Small intestine (tissue), 7 donors: ENCODE data around the gene USH1G. TPM values are rescaled to one million over a fixed set of nuclear protein-coding genes. Genes with fewer than 3 reads are reported as not detected.

Experiments
- DNase-seq, 2 donors: peaks; one replicate each; pipeline versions ENCODE4 v3.0.0 to v3.0.0-alpha.2; 2013
- FAIRE-seq: peaks from 2 replicates; lab custom pipeline; 2012; peaks lifted over from hg19 to GRCh38; lab: Jason Lieb, UNC
- H3K27ac ChIP-seq, 3 donors: one replicate each; pipeline ENCODE4 v1.5.1; 2013; ENCODE audit warnings: low read length in 2 of 3, mild to moderate bottlenecking in 2 of 3, control low read depth in 1 of 3, inconsistent platforms in 1 of 3, low read depth in 1 of 3, moderate library complexity in 1 of 3
- H3K27me3 ChIP-seq, 3 donors: one replicate each; pipeline ENCODE4 v1.6.1; 2013; ENCODE audit warnings: low read length in 3 of 3, inconsistent platforms in 1 of 3; ENCODE audit not compliant: control insufficient read depth in 3 of 3, insufficient read depth in 3 of 3
- H3K36me3 ChIP-seq, 3 donors: one replicate each; pipeline ENCODE4 v1.6.1; 2013; ENCODE audit warnings: low read length in 3 of 3, inconsistent platforms in 1 of 3, low read depth in 1 of 3, mild to moderate bottlenecking in 1 of 3, moderate library complexity in 1 of 3; ENCODE audit not compliant: control insufficient read depth in 3 of 3, insufficient read depth in 2 of 3
- H3K4me1 ChIP-seq, 3 donors: one replicate each; pipeline ENCODE4 v1.6.1; 2013; ENCODE audit warnings: low read length in 2 of 3, inconsistent platforms in 1 of 3, low read depth in 1 of 3, mild to moderate bottlenecking in 1 of 3, moderate library complexity in 1 of 3; ENCODE audit not compliant: control insufficient read depth in 3 of 3, insufficient read depth in 2 of 3
- H3K4me3 ChIP-seq, 3 donors: one replicate each; pipeline ENCODE4 v1.5.1; 2013; ENCODE audit warnings: low read length in 3 of 3, control low read depth in 1 of 3, inconsistent platforms in 1 of 3, low read depth in 1 of 3, mild to moderate bottlenecking in 1 of 3, moderate library complexity in 1 of 3
- H3K9me3 ChIP-seq, 2 donors: one replicate each; pipeline ENCODE4 v1.6.1; 2013; ENCODE audit warnings: low read depth in 1 of 2, low read length in 1 of 2; ENCODE audit not compliant: control insufficient read depth in 2 of 2, insufficient read depth in 1 of 2
- WGBS, 3 donors: extraction: QIAGEN DNeasy Blood & Tissue Kit; methylation state at CpG; one replicate each; pipeline ENCODE4 v1.1.7; 2013; 5-methylcytosine and 5-hydroxymethylcytosine counted together
- polyA plus RNA-seq, 4 donors: library from polyadenylated mRNA; stranded (reverse) in 3 of 4; unstranded in 1 of 4; fragments of 200-250 nt in 3 of 4; fragments of 120-200 nt in 1 of 4; gene quantifications; one replicate each; pipeline versions ENCODE4 v1.2.1 to v1.2.3, GENCODE V29; 2013
- donor health status: healthy with polysubstance abuse.
- donor health status: control.
- donor health status: control.
- donor health status: Bipolar disorder and iron deficiency.
- donor health status: healthy.

Gene USH1G
- polyA plus RNA-seq, 4 donors = 0.07 to 3.1 (median 0.63) TPM

- no peaks in the 10 kb centered on the region for H3K4me1 ChIP-seq
- no peak for FAIRE-seq
These were observed 24.6 kb downstream of the USH1G start for GRCh38 chr17:74898376-74898946.

GRCh38 chr17:74893936-74894671 is 29.0 kb downstream of the USH1G start:
- DNase-seq (peak in 1 of 2 donors; percentile 37), FAIRE-seq (no peak)
- peaks cover 0 to 44% (median 26%) of the 10 kb centered on the region in 3 donors for H3K27me3 ChIP-seq
- WGBS, 3 donors = 22 to 28% (median 25%) methylated on average over 22 of the region's 22 CpGs
- H3K9me3 ChIP-seq = no peaks in the 10 kb centered on the region
- H3K4me3 ChIP-seq = peak overlapping the region in 2 of 3 donors; percentile 37 to 69
- H3K36me3 ChIP-seq = peaks cover 0 to 2% (median 0%) of the 10 kb centered on the region in 3 donors
- no peaks in the 10 kb centered on the region for H3K4me1 ChIP-seq
- H3K27ac ChIP-seq = no peak overlapping the region

More at GRCh38 chr17:74898376-74898946, 24.6 kb downstream of the USH1G start:
- Histone ChIP-seq H3K27ac (no peak overlapping the region), H3K9me3 (no peaks in the 10 kb centered on the region), H3K27me3 (peaks cover 0 to 31% (median 21%) of the 10 kb centered on the region in 3 donors), H3K36me3 (no peaks in the 10 kb centered on the region), H3K4me3 (no peak overlapping the region)
- 83 to 86% (median 84%) methylated on average over 11 of the region's 11 CpGs for WGBS, 3 donors
- DNase-seq = no peak

GRCh38 chr17:74892974-74893911 is 29.8 kb downstream of the USH1G start, which contains the start of gene FADS6:
FADS6 (minus strand) TSS chr17:74893633; CDS start chr17:74893595, 38 bp downstream.
- Histone ChIP-seq H3K36me3 (peaks cover 0 to 2% (median 0%) of the 10 kb centered on the region in 3 donors), H3K4me3 (peak within 1 kb of the TSS in 2 of 3 donors; percentile 52 to 69), H3K27me3 (peaks cover 0 to 48% (median 26%) of the 10 kb centered on the region in 3 donors), H3K27ac (peak within 1 kb of the TSS in 1 of 3 donors; percentile 35), H3K9me3 (no peaks in the 10 kb centered on the region), H3K4me1 (no peaks in the 10 kb centered on the region)
- DNase-seq = peak; percentile 81 to 84
- 2 to 4% (median 4%) methylated on average over 55 to 86 of the region's 86 CpGs for WGBS, 3 donors
- no peak for FAIRE-seq

GRCh38 chr17:74892013-74892841 is 30.8 kb downstream of the USH1G start:
- H3K9me3 ChIP-seq = no peaks in the 10 kb centered on the region
- H3K27ac ChIP-seq = no peak overlapping the region
- H3K4me3 ChIP-seq = peak overlapping the region in 2 of 3 donors; percentile 52 to 69
- peaks cover 0 to 48% (median 26%) of the 10 kb centered on the region in 3 donors for H3K27me3 ChIP-seq
- peaks cover 0 to 2% (median 0%) of the 10 kb centered on the region in 3 donors for H3K36me3 ChIP-seq
- H3K4me1 ChIP-seq = no peaks in the 10 kb centered on the region
- FAIRE-seq (no peak), DNase-seq (peak; percentile 22 to 48)
- 40 to 64% (median 48%) methylated on average over 19 to 20 of the region's 20 CpGs for WGBS, 3 donors

- WGBS, 3 donors = 86 to 95% (median 88%) methylated on average over 7 of the region's 7 CpGs
- peaks cover 0 to 38% (median 17%) of the 10 kb centered on the region in 3 donors for H3K27me3 ChIP-seq
- FAIRE-seq = no peak
These were observed 32.5 kb downstream of the USH1G start for GRCh38 chr17:74890554-74890953.

GRCh38 chr17:74888469-74888868 is 34.6 kb downstream of the USH1G start:
- Histone ChIP-seq H3K4me3 (no peak overlapping the region), H3K36me3 (peaks cover 0 to 2% (median 0%) of the 10 kb centered on the region in 3 donors), H3K9me3 (no peaks in the 10 kb centered on the region), H3K27ac (no peak overlapping the region), H3K27me3 (peaks cover 0 to 20% (median 5%) of the 10 kb centered on the region in 3 donors), H3K4me1 (no peaks in the 10 kb centered on the region)
- no peak for DNase-seq
- no peak for FAIRE-seq
- 68 to 73% (median 70%) methylated on average over 13 of the region's 13 CpGs for WGBS, 3 donors

More at GRCh38 chr17:74890554-74890953, 32.5 kb downstream of the USH1G start:
- peaks cover 0 to 2% (median 0%) of the 10 kb centered on the region in 3 donors for H3K36me3 ChIP-seq
- no peak for DNase-seq
- H3K9me3 ChIP-seq = no peaks in the 10 kb centered on the region
- H3K4me3 ChIP-seq = no peak overlapping the region
- H3K4me1 ChIP-seq = no peaks in the 10 kb centered on the region
- H3K27ac ChIP-seq = no peak overlapping the region

- H3K36me3 ChIP-seq = peaks cover 0 to 5% (median 0%) of the 10 kb centered on the region in 3 donors
- H3K4me3 ChIP-seq = no peak overlapping the region
- H3K27ac ChIP-seq = no peak overlapping the region
- H3K27me3 ChIP-seq = peaks cover 0 to 4% (median 4%) of the 10 kb centered on the region in 3 donors
- WGBS, 3 donors = 70 to 84% (median 83%) methylated on average over 15 of the region's 15 CpGs
- no peak for FAIRE-seq
- no peak for DNase-seq
- H3K9me3 ChIP-seq = no peaks in the 10 kb centered on the region
- peaks cover 0 to 5% (median 0%) of the 10 kb centered on the region in 3 donors for H3K4me1 ChIP-seq
These were observed 39.8 kb downstream of the USH1G start for GRCh38 chr17:74883241-74883745.
